Loucy (cell line): Measurements from ENCODE around the gene PLCH1.

ENCODE experiments used
- H2AFZ ChIP-seq: fragments of 200-600 bp; sonication (generic); 2 replicates; pipeline ENCODE4 v1.6.0; 2016; ENCODE audit warnings: antibody characterized with exemption, mild to moderate bottlenecking, low read length, moderate library complexity
- H3F3A ChIP-seq: fragments of 200-600 bp; 2 replicates; pipeline ENCODE4 v1.6.0; 2016; ENCODE audit warnings: antibody characterized with exemption, low read depth, mild to moderate bottlenecking
- H3K27me3 ChIP-seq: fragments of 200-600 bp; sonication (generic); 2 replicates; pipeline ENCODE4 v1.6.1; 2014; ENCODE audit warnings: low read length, mild to moderate bottlenecking; ENCODE audit not compliant: insufficient read depth, poor library complexity, severe bottlenecking
- H3K36me3 ChIP-seq: fragments of 200-600 bp; sonication (generic); 2 replicates; pipeline ENCODE4 v1.6.1; 2016; ENCODE audit warnings: low read length; ENCODE audit not compliant: insufficient read depth
- H3K4me1 ChIP-seq: fragments of 200-600 bp; sonication (generic); 2 replicates; pipeline ENCODE4 v1.5.1; 2014; ENCODE audit warnings: low read length, mild to moderate bottlenecking; ENCODE audit not compliant: insufficient read depth, poor library complexity, severe bottlenecking
- H3K4me2 ChIP-seq: fragments of 200-600 bp; sonication (generic); 2 replicates; pipeline ENCODE4 v1.6.0; 2014; ENCODE audit warnings: antibody characterized with exemption, low read length, low read depth, mild to moderate bottlenecking; ENCODE audit not compliant: poor library complexity, severe bottlenecking
- H3K4me3 ChIP-seq: fragments of 200-600 bp; sonication (generic); 2 replicates; pipeline ENCODE4 v1.5.1; 2014; ENCODE audit warnings: low read length, mild to moderate bottlenecking, mixed read lengths; ENCODE audit not compliant: poor library complexity, severe bottlenecking
- H3K79me2 ChIP-seq: fragments of 200-600 bp; sonication (generic); 2 replicates; pipeline ENCODE4 v1.6.1; 2014; ENCODE audit warnings: low read length; ENCODE audit not compliant: insufficient read depth
- H3K9ac ChIP-seq: fragments of 200-600 bp; sonication (generic); 2 replicates; pipeline ENCODE4 v1.6.0; 2014; ENCODE audit warnings: mild to moderate bottlenecking, low read depth, low read length, moderate library complexity; ENCODE audit not compliant: poor library complexity, severe bottlenecking
- H3K9me2 ChIP-seq: fragments of 200-600 bp; sonication (generic); replicated peaks from 2 replicates; pipeline ENCODE4 v1.6.1; 2016; ENCODE audit warnings: low read depth, low read length, mixed read lengths
- H3K9me3 ChIP-seq: fragments of 200-600 bp; sonication (generic); 2 replicates; pipeline ENCODE4 v1.6.1; 2014; ENCODE audit warnings: mild to moderate bottlenecking, antibody characterized with exemption, low read length, low read depth; ENCODE audit not compliant: insufficient read depth
- H4K20me1 ChIP-seq: fragments of 200-600 bp; sonication (generic); 2 replicates; pipeline ENCODE4 v1.6.0; 2014; ENCODE audit warnings: antibody characterized with exemption, low read length, mild to moderate bottlenecking; ENCODE audit not compliant: insufficient read depth, poor library complexity, severe bottlenecking
- EZH2phosphoT487 ChIP-seq: fragments of 200-600 bp; IDR thresholded peaks from 2 replicates; pipeline ENCODE4 v1.6.1; 2018; ENCODE audit warnings: antibody characterized with exemption, mild to moderate bottlenecking, moderate library complexity, borderline replicate concordance
- TF ChIP-seq, protein P1 (sequence below): fragments of 200-600 bp; sonication (generic); conservative IDR thresholded peaks from 2 replicates; pipeline ENCODE4 v1.5.1; 2014; ENCODE audit warnings: mild to moderate bottlenecking, antibody characterized with exemption, low read length

Gene PLCH1

DNA sequence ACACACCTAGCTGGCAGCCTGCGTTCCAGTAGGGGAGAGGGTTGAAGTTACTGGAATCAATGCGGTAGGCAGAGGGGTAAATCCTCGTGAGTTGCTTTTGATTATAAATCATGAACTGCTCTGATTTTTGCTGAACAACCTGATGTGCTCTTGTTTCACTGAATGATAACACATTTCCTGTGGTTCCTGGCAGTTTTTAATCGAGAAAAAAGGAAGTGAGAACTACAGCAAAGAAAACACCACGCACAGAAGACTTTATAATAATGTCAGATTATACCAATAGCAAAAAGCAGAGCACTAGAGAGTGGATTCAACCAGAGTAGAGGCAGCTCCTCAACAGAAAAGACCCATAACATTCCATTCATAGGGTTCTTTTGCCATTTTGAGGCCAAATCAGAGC, 250.5 kb downstream of the PLCH1 start:
- H3K36me3 ChIP-seq, result peaks cover 32% of the 10 kb centered on the region
- no peaks in the 10 kb centered on the region for H3F3A ChIP-seq
- no peaks in the 10 kb centered on the region for H3K9me2 ChIP-seq
- H3K4me3 ChIP-seq, result no peak overlapping the region
- no peaks in the 10 kb centered on the region for H3K9me3 ChIP-seq
- H3K9ac ChIP-seq, result no peak overlapping the region
- no peak for TF ChIP-seq EZH2phosphoT487
- TF ChIP-seq, protein P1, sequence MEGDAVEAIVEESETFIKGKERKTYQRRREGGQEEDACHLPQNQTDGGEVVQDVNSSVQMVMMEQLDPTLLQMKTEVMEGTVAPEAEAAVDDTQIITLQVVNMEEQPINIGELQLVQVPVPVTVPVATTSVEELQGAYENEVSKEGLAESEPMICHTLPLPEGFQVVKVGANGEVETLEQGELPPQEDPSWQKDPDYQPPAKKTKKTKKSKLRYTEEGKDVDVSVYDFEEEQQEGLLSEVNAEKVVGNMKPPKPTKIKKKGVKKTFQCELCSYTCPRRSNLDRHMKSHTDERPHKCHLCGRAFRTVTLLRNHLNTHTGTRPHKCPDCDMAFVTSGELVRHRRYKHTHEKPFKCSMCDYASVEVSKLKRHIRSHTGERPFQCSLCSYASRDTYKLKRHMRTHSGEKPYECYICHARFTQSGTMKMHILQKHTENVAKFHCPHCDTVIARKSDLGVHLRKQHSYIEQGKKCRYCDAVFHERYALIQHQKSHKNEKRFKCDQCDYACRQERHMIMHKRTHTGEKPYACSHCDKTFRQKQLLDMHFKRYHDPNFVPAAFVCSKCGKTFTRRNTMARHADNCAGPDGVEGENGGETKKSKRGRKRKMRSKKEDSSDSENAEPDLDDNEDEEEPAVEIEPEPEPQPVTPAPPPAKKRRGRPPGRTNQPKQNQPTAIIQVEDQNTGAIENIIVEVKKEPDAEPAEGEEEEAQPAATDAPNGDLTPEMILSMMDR, result no peak
- H2AFZ ChIP-seq, result no peak overlapping the region
- no peaks in the 10 kb centered on the region for H4K20me1 ChIP-seq
- no peaks in the 10 kb centered on the region for H3K27me3 ChIP-seq
- peaks cover 9% of the 10 kb centered on the region for H3K4me1 ChIP-seq
- no peaks in the 10 kb centered on the region for H3K79me2 ChIP-seq
- peak overlapping the region; percentile 26 for H3K4me2 ChIP-seq

DNA sequence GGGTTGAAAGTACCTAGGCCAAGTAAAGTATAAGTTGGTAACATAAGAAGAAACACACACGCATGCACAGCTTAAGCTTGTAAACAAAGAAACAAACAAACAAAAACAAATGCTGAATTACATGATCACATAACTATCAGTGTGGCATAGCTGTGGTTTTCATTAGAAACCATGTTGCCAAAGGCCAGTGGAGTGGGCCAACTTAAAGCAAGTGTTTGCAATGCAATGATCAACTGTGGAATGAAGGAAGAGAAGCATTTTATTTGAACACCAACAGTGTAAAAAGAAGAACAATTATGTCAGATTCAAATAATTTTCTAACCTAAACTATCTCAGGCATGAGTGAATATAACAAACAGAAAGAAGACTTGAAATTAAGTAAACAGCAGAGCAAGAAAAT, 252.0 kb downstream of the PLCH1 start:
- no peaks in the 10 kb centered on the region for H4K20me1 ChIP-seq
- H2AFZ ChIP-seq, result no peak overlapping the region
- no peaks in the 10 kb centered on the region for H3K9me3 ChIP-seq
- TF ChIP-seq, protein P1, result no peak
- TF ChIP-seq EZH2phosphoT487, result no peak
- H3K4me1 ChIP-seq, result peaks cover 9% of the 10 kb centered on the region
- H3K4me2 ChIP-seq, result no peak overlapping the region
- no peaks in the 10 kb centered on the region for H3K27me3 ChIP-seq
- no peak overlapping the region for H3K9ac ChIP-seq
- no peaks in the 10 kb centered on the region for H3K9me2 ChIP-seq
- H3K79me2 ChIP-seq, result no peaks in the 10 kb centered on the region
- H3K4me3 ChIP-seq, result no peak overlapping the region
- H3F3A ChIP-seq, result no peaks in the 10 kb centered on the region
- peaks cover 22% of the 10 kb centered on the region; the same call in 1 of the 2 replicates for H3K36me3 ChIP-seq

DNA sequence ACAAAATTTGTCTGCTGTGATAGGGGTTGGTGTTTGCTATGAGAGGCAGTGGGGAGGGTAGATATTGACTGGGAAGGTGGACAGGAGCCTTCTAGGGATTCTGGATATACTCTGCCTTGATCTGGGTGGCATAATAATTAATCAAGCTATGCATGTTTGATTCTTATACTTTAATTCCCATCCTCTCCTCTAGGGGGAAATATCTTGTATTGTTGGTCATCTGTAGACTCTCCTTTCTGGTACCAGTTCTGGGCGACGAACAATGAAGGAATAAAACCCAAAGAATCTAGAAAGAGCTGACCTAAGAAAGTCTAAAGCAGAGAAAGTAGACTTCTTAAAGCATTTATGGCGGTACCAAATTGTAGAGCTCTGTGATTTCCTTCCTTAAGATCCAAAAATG, 253.2 kb downstream of the PLCH1 start:
- Histone ChIP-seq H3K4me3 (no peak overlapping the region), H3K79me2 (no peaks in the 10 kb centered on the region), H3K4me1 (peaks cover 9% of the 10 kb centered on the region), H3K9me2 (no peaks in the 10 kb centered on the region), H3F3A (no peaks in the 10 kb centered on the region), H2AFZ (no peak overlapping the region), H4K20me1 (no peaks in the 10 kb centered on the region), H3K9me3 (no peaks in the 10 kb centered on the region), H3K9ac (no peak overlapping the region), H3K27me3 (no peaks in the 10 kb centered on the region), H3K4me2 (no peak overlapping the region), H3K36me3 (peaks cover 16% of the 10 kb centered on the region; the same call in 1 of the 2 replicates)
- TF ChIP-seq, protein P1, result peak; percentile 48
- no peak for TF ChIP-seq EZH2phosphoT487
